ENCODE measurements around the gene KCNQ1.

- TF ChIP-seq CTCF (conservative IDR thresholded peaks at IDR 0.05) (no peak), EZH2 (IDR thresholded peaks at IDR 0.05; ENCODE audit: low read depth) (no peak)
Measured at GRCh38 chr11:2534134-2534956, 89.5 kb downstream of the KCNQ1 start.
